GM10248 (cell line): ENCODE results near the gene LRRN2.
"Not testable (repeated sequence)": the region's sequence is repeated elsewhere in the genome, so short reads cannot be mapped to it uniquely, and the experiment has no call there.

Experiments used
- CTCF ChIA-PET: fragments of 300-600 bp; sonication (Branson Sonifier 250); formaldehyde crosslinking; extraction: SDS; loops from one replicate; lab custom pipeline; 2021; ENCODE audit warnings: antibody characterized with exemption; lab: Yijun Ruan, JAX
- POLR2A ChIA-PET: fragments of 350-650 bp; sonication (Branson Sonifier 250); formaldehyde crosslinking; extraction: SDS; loops from one replicate; lab custom pipeline; 2020; ENCODE audit warnings: antibody characterized with exemption; lab: Yijun Ruan, JAX
- DNase-seq: peaks from one replicate; pipeline ENCODE4 v3.0.0; 2012; ENCODE audit errors: extremely low spot score
- CTCF ChIP-seq: IDR thresholded peaks from 2 replicates; pipeline ENCODE4 v1.5.1; 2012; ENCODE audit warnings: mild to moderate bottlenecking, low read depth; ENCODE audit errors: extremely low read depth, missing control alignments, control extremely low read depth

The LRRN2 gene

GRCh38 chr1:204730826-204731459, 45.4 kb upstream of the LRRN2 start:
- CTCF ChIA-PET, result interaction anchor here (1.2 to 3.1 kb wide), 2 partner anchors 15 to 76 kb away, joined by 4 to 34 read pairs; no protein-coding TSS in a partner anchor
- DNase-seq, result no peak
- POLR2A ChIA-PET, result no interaction called here
- TF ChIP-seq CTCF, result no peak

GRCh38 chr1:204729516-204729915, 44.0 kb upstream of the LRRN2 start:
- CTCF ChIA-PET, result interaction anchor here (1.2 kb wide), 1 partner anchor 62 kb away, joined by 3 read pairs; no protein-coding TSS in a partner anchor
- no peak for TF ChIP-seq CTCF
- POLR2A ChIA-PET, result no interaction called here
- no peak for DNase-seq

GRCh38 chr1:204728456-204728855, 42.9 kb upstream of the LRRN2 start:
- POLR2A ChIA-PET, result no interaction called here
- no peak for DNase-seq
- no peak for TF ChIP-seq CTCF
- CTCF ChIA-PET, result interaction anchor here (0.9 to 1.2 kb wide), 2 partner anchors 19 to 64 kb away, joined by 3 read pairs; no protein-coding TSS in a partner anchor

- POLR2A ChIA-PET, result no interaction called here
- CTCF ChIA-PET, result interaction anchor here (0.9 kb wide), 1 partner anchor 19 kb away, joined by 3 read pairs; no protein-coding TSS in a partner anchor
- no peak for DNase-seq
- no peak for TF ChIP-seq CTCF
Observed at GRCh38 chr1:204728045-204728444, 42.5 kb upstream of the LRRN2 start.

GRCh38 chr1:204727438-204727837, 41.9 kb upstream of the LRRN2 start:
- DNase-seq, POLR2A ChIA-PET: not testable (repeated sequence)
- CTCF ChIA-PET, result interaction anchor here (0.9 kb wide), 1 partner anchor 20 kb away, joined by 3 read pairs; no protein-coding TSS in a partner anchor

GRCh38 chr1:204726478-204726877, 40.9 kb upstream of the LRRN2 start:
- TF ChIP-seq CTCF, result no peak
- ChIA-PET CTCF (interaction anchor here (1.0 to 2.3 kb wide), 2 partner anchors 20 to 37 kb away, joined by 4 to 6 read pairs; no protein-coding TSS in a partner anchor), POLR2A (no interaction called here)
- no peak for DNase-seq

GRCh38 chr1:204725821-204726448, 40.4 kb upstream of the LRRN2 start:
- TF ChIP-seq CTCF, result no peak
- CTCF ChIA-PET, result interaction anchor here (1.0 to 2.4 kb wide), 3 partner anchors 12 to 38 kb away, joined by 4 to 8 read pairs (median 6); no protein-coding TSS in a partner anchor
- POLR2A ChIA-PET, result no interaction called here
- no peak for DNase-seq
